ENCODE results near the gene UBP1.
"Not testable (repeated sequence)": the region's sequence is repeated elsewhere in the genome, so short reads cannot be mapped to it uniquely, and the experiment has no call there.

The UBP1 gene

GRCh38 chr3:33388374-33389100 is 51.7 kb downstream of the UBP1 start:
- DNase-seq = no peak

- no peak for DNase-seq
Measured at GRCh38 chr3:33386631-33387030, 53.6 kb downstream of the UBP1 start.

- DNase-seq = no peak
Measured at GRCh38 chr3:33385423-33385822, 54.8 kb downstream of the UBP1 start.

- DNase-seq = no peak
Measured at GRCh38 chr3:33383951-33384350, 56.3 kb downstream of the UBP1 start.

GRCh38 chr3:33380653-33381052 is 59.6 kb downstream of the UBP1 start:
- no peak for DNase-seq

GRCh38 chr3:33377931-33378330 is 62.3 kb downstream of the UBP1 start:
- no peak for DNase-seq

GRCh38 chr3:33377489-33377888 is 62.7 kb downstream of the UBP1 start:
- DNase-seq = no peak

- DNase-seq = no peak
Measured at GRCh38 chr3:33373082-33373437, 67.1 kb downstream of the UBP1 start.

- DNase-seq = no peak
Measured at GRCh38 chr3:33372218-33373081, 67.8 kb downstream of the UBP1 start.

- no peak for DNase-seq
Measured at GRCh38 chr3:33364531-33365128, 75.6 kb downstream of the UBP1 start.

- no peak for DNase-seq
Measured at GRCh38 chr3:33364060-33364459, 76.1 kb downstream of the UBP1 start.

- DNase-seq = no peak
Measured at GRCh38 chr3:33363113-33363800, 76.9 kb downstream of the UBP1 start.

- no peak for DNase-seq
Measured at GRCh38 chr3:33360136-33360825, 79.9 kb downstream of the UBP1 start.

GRCh38 chr3:33358172-33358781 is 81.9 kb downstream of the UBP1 start:
- no peak for DNase-seq

GRCh38 chr3:33355611-33356010 is 84.6 kb downstream of the UBP1 start:
- DNase-seq = no peak

- DNase-seq = no peak
Measured at GRCh38 chr3:33339758-33340157, 100.4 kb downstream of the UBP1 start.

- DNase-seq = not testable (repeated sequence)
Measured at GRCh38 chr3:33338936-33339465, 101.2 kb downstream of the UBP1 start.
